AG04450 (cell line): Measurements from ENCODE around the gene MED12L. TPM values are rescaled to one million over a fixed set of nuclear protein-coding genes. Genes with fewer than 3 reads are reported as not detected.

Experiments
- CTCF ChIA-PET: fragments of 300-600, 350-600 bp; formaldehyde crosslinking; extraction: SDS; loops from one replicate; lab custom pipeline; 2022; ENCODE audit warnings: antibody characterized with exemption, inconsistent platforms; lab: Charles Lee
- POLR2A ChIA-PET: fragments of 350-600 bp; formaldehyde crosslinking; extraction: SDS; loops from one replicate; lab custom pipeline; 2021; ENCODE audit warnings: antibody characterized with exemption, inconsistent platforms; lab: Yijun Ruan, JAX
- DNase-seq: peaks from one replicate; pipeline ENCODE4 v3.0.0-alpha.2; 2011; ENCODE audit warnings: low read depth, low spot score
- H3K27ac ChIP-seq: one replicate; pipeline ENCODE4 v1.5.1; 2012; ENCODE audit warnings: low read depth, low read length, control low read depth
- H3K27me3 ChIP-seq: one replicate; pipeline ENCODE4 v1.6.0; 2012; ENCODE audit warnings: low read length; ENCODE audit not compliant: control insufficient read depth, insufficient read depth
- H3K4me3 ChIP-seq: 2 replicates; pipeline ENCODE4 v1.5.1; 2011; ENCODE audit warnings: mild to moderate bottlenecking, low read depth, low read length, control low read depth
- H3K9me3 ChIP-seq: 2 replicates; pipeline ENCODE4 v1.5.1; 2012; ENCODE audit warnings: low read length; ENCODE audit not compliant: control insufficient read depth, insufficient read depth
- polyA plus RNA-seq: library from polyadenylated mRNA; depleted of rRNA; stranded (reverse); fragments of >200 nt; gene quantifications from 2 replicates; pipeline ENCODE4 v1.2.3, GENCODE V29; 2011
- TF ChIP-seq, protein P1 (sequence below): IDR thresholded peaks from 2 replicates; pipeline ENCODE4 v1.5.1; 2011; ENCODE audit warnings: low read depth, low read length, control low read depth, inconsistent platforms

The MED12L gene
- polyA plus RNA-seq, 1 experiment, result 0.26 TPM

DNA sequence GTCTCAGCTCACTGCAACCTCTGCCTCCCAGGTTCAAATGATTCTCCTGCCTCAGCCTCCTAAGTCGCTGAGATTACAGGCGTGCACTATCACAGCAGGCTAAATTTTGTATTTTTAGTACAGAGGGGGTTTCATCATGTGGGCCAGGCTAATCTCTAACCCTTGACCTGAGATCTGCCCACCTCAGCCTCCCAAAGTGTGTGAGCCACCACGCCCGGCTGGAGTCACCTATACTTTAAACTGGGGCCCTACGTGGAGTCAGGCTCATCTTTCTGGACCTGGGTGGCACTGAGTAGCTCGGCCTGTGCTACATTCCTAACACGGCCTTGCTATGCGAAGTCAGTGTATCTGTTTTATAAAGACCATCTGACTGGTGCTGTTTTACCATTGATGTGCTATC, 111.8 kb downstream of the MED12L start:
- Histone ChIP-seq H3K27ac (no peak overlapping the region), H3K4me3 (no peak overlapping the region), H3K27me3 (no peaks in the 10 kb centered on the region), H3K9me3 (no peaks in the 10 kb centered on the region)
- ChIA-PET CTCF (interaction anchor here (0.6 to 1.8 kb wide), 4 partner anchors 29 to 85 kb away, joined by 3 to 6 read pairs (median 3); no protein-coding TSS in a partner anchor), POLR2A (no interaction called here)
- TF ChIP-seq, protein P1, sequence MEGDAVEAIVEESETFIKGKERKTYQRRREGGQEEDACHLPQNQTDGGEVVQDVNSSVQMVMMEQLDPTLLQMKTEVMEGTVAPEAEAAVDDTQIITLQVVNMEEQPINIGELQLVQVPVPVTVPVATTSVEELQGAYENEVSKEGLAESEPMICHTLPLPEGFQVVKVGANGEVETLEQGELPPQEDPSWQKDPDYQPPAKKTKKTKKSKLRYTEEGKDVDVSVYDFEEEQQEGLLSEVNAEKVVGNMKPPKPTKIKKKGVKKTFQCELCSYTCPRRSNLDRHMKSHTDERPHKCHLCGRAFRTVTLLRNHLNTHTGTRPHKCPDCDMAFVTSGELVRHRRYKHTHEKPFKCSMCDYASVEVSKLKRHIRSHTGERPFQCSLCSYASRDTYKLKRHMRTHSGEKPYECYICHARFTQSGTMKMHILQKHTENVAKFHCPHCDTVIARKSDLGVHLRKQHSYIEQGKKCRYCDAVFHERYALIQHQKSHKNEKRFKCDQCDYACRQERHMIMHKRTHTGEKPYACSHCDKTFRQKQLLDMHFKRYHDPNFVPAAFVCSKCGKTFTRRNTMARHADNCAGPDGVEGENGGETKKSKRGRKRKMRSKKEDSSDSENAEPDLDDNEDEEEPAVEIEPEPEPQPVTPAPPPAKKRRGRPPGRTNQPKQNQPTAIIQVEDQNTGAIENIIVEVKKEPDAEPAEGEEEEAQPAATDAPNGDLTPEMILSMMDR, result no peak
- DNase-seq, result no peak

DNA sequence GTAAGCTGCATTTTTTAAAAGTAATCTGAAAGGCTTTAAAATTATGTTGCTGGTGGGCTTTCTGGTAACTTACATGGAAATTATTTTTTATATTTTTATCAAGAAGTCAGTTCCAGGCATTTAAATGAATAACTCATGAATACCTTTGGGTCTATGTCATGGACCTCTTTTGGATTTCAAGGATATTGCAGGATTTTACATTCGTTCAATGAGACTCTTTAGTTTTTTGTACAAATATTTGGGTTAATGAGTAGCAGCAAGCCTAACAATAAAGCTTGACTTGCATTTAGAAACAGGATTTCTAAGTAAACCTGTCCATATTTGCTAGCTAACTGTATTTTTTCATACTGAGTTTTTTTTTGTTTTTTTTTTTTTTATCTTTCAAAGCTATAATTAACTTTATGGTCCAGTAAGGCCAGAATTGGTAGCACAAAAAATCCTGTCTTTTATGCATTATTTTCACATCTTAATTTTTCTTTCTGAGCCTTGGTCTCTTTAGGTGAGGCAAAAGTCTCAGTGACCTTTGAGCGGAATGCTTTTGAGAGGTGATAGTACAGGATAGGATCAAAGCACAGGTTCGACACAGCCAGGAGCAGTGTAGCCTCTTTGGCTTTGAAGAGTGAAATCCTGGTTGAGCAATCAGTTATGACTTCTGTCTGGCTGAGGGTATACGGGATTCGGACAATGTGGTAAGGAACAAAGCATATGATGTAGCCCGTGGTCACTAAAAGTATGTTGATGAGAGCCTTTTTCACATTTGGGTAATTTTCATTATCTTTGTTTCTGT, 112.7 kb downstream of the MED12L start:
- CTCF ChIA-PET, result interaction anchor here (0.6 to 1.8 kb wide), 2 partner anchors 13 to 30 kb away, joined by 6 read pairs; no protein-coding TSS in a partner anchor
- H3K9me3 ChIP-seq, result no peaks in the 10 kb centered on the region
- no peaks in the 10 kb centered on the region for H3K27me3 ChIP-seq
- TF ChIP-seq, protein P1, result no peak
- DNase-seq, result peak; percentile 11
- H3K27ac ChIP-seq, result no peak overlapping the region
- POLR2A ChIA-PET, result no interaction called here
- no peak overlapping the region for H3K4me3 ChIP-seq

DNA sequence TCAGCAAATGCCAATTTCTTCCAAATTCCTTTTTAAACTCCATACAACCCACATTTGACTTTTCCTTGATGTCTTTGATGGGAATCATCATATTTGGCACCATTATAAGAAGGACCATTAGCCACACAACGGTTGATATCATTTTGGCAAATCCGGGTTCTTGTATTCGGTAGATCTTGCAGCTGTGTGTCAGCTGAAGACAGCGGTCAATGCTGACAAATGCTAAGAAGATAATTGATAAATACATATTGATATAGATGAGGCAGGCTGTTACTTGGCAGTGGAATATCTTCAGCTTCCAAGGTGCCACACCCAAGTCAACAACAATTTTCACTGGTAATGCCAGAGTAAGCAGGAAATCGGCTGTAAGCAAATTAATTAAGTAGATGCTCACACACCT, 113.4 kb downstream of the MED12L start:
- no peaks in the 10 kb centered on the region for H3K9me3 ChIP-seq
- TF ChIP-seq, protein P1, result no peak
- DNase-seq, result no peak
- no peaks in the 10 kb centered on the region for H3K27me3 ChIP-seq
- ChIA-PET CTCF (interaction anchor here (1.7 to 1.8 kb wide), 2 partner anchors 31 to 43 kb away, joined by 6 to 7 read pairs; no protein-coding TSS in a partner anchor), POLR2A (no interaction called here)
- H3K27ac ChIP-seq, result no peak overlapping the region
- H3K4me3 ChIP-seq, result no peak overlapping the region

DNA sequence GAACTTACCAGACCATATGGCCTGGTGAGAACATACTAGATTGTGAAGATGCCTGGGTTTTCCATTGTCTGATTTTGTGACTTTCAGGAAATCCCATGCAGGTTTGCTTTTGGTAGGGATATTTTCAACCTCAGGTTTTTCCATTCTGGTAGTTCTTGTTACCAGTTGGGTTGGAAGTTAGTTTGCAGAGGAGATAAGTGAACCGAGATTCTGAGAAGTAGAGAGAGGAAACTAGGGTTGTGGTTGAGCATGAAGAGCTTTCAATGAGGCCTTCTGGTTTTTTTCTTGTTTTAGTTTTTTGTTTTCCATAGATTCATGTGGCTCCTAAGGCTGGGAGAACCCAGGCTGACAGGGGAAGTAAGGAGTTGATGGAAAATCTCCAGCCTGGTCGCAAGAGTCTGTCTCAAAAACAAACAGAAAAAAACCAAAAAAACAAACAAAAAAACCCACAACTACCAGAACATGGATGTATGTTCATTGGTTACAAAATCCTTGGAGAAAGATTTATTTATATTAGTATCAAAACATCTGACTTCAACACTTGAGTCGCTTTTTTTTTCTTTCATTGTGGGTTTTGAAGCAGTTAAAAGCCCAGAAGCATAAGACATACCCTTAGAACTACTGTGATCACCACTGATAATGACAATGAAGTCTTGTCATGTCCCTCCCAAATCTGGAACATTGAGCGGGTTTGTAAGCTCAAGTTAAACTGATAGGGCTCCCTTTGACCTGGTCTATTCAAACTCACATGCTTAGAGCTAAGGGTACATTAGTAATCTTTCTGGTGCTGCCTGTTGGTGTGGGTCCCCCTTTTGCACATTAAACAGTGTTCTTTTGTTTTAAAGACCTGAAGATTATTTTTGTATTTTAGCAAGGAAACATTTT, 114.3 kb downstream of the MED12L start:
- TF ChIP-seq, protein P1, result no peak
- Histone ChIP-seq H3K4me3 (no peak overlapping the region), H3K27ac (no peak overlapping the region), H3K27me3 (no peaks in the 10 kb centered on the region), H3K9me3 (no peaks in the 10 kb centered on the region)
- CTCF ChIA-PET, result interaction anchor here (1.2 to 2.3 kb wide), 3 partner anchors 32 to 82 kb away, joined by 5 to 7 read pairs (median 7); no protein-coding TSS in a partner anchor
- DNase-seq, result no peak
- POLR2A ChIA-PET, result no interaction called here
